ENCODE data around the gene SCFD2. TPM values are rescaled to one million over a fixed set of nuclear protein-coding genes. Genes with fewer than 3 reads are reported as not detected.

SCFD2 gene
- total and polyA plus RNA-seq, 8 donors, result 4.0 to 13.5 (median 8.9) TPM

DNA sequence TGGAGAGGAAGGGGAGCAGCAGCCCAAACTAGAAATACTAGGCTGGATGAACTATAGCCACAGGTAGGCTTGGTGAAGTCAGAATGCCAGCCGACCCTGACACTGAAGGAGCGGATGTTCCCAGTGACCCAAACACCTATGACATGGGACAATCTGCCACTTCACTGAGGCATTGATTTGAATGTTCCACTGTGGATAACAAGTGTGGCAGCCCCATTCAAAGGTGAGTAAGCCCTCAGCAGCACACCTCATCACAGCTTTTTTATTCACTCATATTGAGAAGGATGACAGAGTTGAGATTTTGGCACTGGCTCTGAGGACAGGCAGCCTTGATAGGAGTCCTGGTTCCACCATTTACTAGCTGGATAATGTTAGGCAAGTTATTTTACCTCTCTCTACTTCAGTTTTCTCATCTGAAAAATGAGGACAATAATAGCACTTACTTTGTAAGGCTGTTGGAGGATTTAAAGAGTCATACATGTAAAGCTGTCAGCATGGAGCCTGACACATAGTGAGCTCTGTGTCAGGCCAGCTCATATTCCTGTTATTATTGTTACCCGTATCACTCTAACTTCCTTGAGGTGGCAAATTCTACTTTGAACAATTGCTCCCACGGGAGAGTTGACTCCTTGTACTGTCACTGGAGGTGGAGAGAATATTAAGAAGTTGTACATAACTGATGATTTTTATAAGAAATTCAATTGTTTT, 389.2 kb downstream of the SCFD2 start:
- Histone ChIP-seq H3K27ac (no peak overlapping the region), H3K9me3 (no peaks in the 10 kb centered on the region), H3K27me3 (no peaks in the 10 kb centered on the region), H3K4me3 (no peak overlapping the region), H3K4me1 (no peaks in the 10 kb centered on the region), H3K36me3 (no peaks in the 10 kb centered on the region)
- DNase-seq (no peak), FAIRE-seq (no peak), ATAC-seq (no peak)
- intact Hi-C loops (cut with DNase I), result no loop called here
- TF ChIP-seq, protein P1, sequence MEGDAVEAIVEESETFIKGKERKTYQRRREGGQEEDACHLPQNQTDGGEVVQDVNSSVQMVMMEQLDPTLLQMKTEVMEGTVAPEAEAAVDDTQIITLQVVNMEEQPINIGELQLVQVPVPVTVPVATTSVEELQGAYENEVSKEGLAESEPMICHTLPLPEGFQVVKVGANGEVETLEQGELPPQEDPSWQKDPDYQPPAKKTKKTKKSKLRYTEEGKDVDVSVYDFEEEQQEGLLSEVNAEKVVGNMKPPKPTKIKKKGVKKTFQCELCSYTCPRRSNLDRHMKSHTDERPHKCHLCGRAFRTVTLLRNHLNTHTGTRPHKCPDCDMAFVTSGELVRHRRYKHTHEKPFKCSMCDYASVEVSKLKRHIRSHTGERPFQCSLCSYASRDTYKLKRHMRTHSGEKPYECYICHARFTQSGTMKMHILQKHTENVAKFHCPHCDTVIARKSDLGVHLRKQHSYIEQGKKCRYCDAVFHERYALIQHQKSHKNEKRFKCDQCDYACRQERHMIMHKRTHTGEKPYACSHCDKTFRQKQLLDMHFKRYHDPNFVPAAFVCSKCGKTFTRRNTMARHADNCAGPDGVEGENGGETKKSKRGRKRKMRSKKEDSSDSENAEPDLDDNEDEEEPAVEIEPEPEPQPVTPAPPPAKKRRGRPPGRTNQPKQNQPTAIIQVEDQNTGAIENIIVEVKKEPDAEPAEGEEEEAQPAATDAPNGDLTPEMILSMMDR (IDR thresholded peaks at IDR 0.05), result no peak
- 86 to 88% methylated on average over 4 of the region's 4 CpGs for WGBS, 2 donors

DNA sequence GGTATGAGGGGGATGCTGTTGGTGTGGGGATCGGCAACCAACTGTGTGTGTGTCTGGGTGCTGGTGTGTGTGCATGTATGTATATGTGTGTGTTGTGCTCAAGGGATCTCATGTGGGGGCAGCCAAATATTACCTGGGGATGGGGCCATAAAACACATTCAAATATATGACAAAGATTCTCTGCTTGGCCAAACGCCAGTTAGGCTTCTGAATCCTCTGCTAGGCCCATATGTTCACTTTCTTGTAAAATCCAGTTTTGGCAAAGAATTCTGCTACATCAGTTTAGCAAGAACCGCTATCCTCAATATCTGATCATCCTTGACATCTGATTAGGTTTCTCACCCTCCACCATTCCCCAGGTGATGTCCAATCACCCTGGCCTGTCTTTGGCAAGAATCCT, 397.2 kb downstream of the SCFD2 start:
- DNase-seq (no peak), ATAC-seq (no peak), FAIRE-seq (no peak)
- no peak overlapping the region for H3K4me3 ChIP-seq
- H3K27ac ChIP-seq, result no peak overlapping the region
- H3K9me3 ChIP-seq, result no peaks in the 10 kb centered on the region
- intact Hi-C loops (cut with DNase I), result no loop called here
- no peaks in the 10 kb centered on the region for H3K27me3 ChIP-seq
- 93 to 95% methylated on average over 3 of the region's 3 CpGs for WGBS, 2 donors
- no peaks in the 10 kb centered on the region for H3K36me3 ChIP-seq
- no peaks in the 10 kb centered on the region for H3K4me1 ChIP-seq
- TF ChIP-seq, protein P1 (IDR thresholded peaks at IDR 0.05), result no peak

DNA sequence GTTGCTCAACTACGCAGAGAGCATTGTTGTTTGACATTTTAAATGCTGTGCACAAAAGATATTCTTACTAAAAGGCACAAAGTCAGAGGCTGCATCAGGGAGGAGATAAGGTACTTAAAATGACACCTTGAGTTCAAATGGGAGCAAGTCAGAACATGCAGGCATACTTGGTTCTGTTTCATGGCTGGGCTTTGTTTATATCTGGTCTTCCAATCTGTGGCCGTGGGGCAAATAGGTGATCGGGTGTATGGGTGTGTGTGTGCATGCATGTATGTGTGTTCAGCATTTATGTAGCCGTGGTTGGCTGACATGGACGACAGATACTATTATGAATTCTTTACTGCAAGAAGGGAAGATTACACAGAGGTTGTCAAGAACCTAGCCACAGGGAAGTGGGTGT, 397.6 kb downstream of the SCFD2 start:
- DNase-seq (no peak), ATAC-seq (no peak), FAIRE-seq (no peak)
- 86 to 96% methylated on average over 5 of the region's 5 CpGs for WGBS, 2 donors
- Histone ChIP-seq H3K36me3 (no peaks in the 10 kb centered on the region), H3K4me1 (no peaks in the 10 kb centered on the region), H3K4me3 (no peak overlapping the region), H3K27me3 (no peaks in the 10 kb centered on the region), H3K27ac (no peak overlapping the region), H3K9me3 (no peaks in the 10 kb centered on the region)
- TF ChIP-seq, protein P1 (IDR thresholded peaks at IDR 0.05), result no peak
- intact Hi-C loops (cut with DNase I), result no loop called here

DNA sequence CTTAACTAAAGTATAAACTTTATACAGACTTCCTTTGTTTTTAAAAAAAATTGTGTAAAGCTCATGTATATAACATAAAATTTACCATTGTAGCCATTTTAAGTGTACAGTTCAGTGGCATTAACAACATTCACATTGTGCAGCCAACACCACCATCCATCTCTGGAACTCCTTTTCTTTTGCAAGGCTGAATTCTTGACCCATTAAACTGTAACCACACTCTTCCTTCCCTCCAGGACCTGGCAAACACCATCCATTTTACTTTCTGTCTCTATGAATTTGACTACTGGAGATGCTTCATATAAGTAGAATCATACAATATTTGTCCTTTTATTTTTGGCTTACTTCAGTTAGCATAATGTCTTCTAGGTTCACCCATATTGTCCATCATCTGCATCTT, 399.1 kb downstream of the SCFD2 start:
- H3K27me3 ChIP-seq, result no peaks in the 10 kb centered on the region
- TF ChIP-seq, protein P1 (IDR thresholded peaks at IDR 0.05), result no peak
- H3K4me3 ChIP-seq, result no peak overlapping the region
- intact Hi-C loops (cut with DNase I), result no loop called here
- H3K27ac ChIP-seq, result no peak overlapping the region
- no peak for DNase-seq
- no peaks in the 10 kb centered on the region for H3K36me3 ChIP-seq
- no peak for FAIRE-seq
- ATAC-seq, result no peak
- H3K9me3 ChIP-seq, result no peaks in the 10 kb centered on the region
- H3K4me1 ChIP-seq, result peaks cover 0 to 10% (median 9%) of the 10 kb centered on the region in 3 donors

DNA sequence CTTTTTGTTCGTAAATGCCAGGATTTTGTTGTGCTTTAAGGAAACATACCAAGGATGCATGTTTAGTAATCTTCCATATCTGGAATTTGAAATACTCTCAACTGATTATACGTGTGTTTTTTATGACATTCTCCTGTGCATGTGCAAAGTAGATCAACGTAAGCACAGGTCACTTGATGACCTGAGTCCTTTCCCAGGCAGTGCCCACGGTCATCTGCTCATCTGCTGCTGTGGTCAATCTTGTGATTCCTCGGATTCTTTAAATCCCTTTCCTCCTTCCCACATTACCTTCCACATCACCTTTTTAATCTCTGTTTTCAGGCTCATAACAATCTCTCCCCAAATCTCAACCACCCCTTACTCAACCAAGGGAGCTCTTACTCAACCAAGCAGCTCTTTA, 399.7 kb downstream of the SCFD2 start:
- no peak for FAIRE-seq

More for the DNA sequence above, 399.7 kb downstream of the SCFD2 start:
- Histone ChIP-seq H3K9me3 (no peaks in the 10 kb centered on the region), H3K4me3 (no peak overlapping the region), H3K27ac (no peak overlapping the region), H3K27me3 (no peaks in the 10 kb centered on the region), H3K4me1 (peaks cover 0 to 15% (median 11%) of the 10 kb centered on the region in 3 donors), H3K36me3 (no peaks in the 10 kb centered on the region)
- no peak for DNase-seq
- 93 to 97% methylated on average over 5 of the region's 5 CpGs for WGBS, 2 donors
- ATAC-seq, result no peak
- intact Hi-C loops (cut with DNase I), result no loop called here
- TF ChIP-seq, protein P1 (IDR thresholded peaks at IDR 0.05), result no peak
